OCI-LY7 (cell line): ENCODE measurements around the gene PCDHB11. TPM values are rescaled to one million over a fixed set of nuclear protein-coding genes. Genes with fewer than 3 reads are reported as not detected.
"Not testable (repeated sequence)": the region's sequence is repeated elsewhere in the genome, so short reads cannot be mapped to it uniquely, and the experiment has no call there.

Experiments used
- BruUV-seq: library from RNA; stranded (reverse); fragments of 400-500 nt; replicated peaks from 2 replicates; lab custom pipeline; 2021; lab: Mats Ljungman, UMichigan
- CTCF ChIA-PET: fragments of 300-600 bp; sonication (Branson Sonifier 250); formaldehyde crosslinking; loops from one replicate; lab custom pipeline; 2022; ENCODE audit warnings: antibody characterized with exemption; ENCODE audit not compliant: unreplicated experiment; lab: Charles Lee
- POLR2A ChIA-PET: fragments of 300-600 bp; sonication (Branson Sonifier 250); formaldehyde crosslinking; loops from one replicate; lab custom pipeline; 2022; ENCODE audit warnings: antibody characterized with exemption; lab: Charles Lee
- DNase-seq: peaks from one replicate; pipeline ENCODE4 v3.0.0-alpha.2; 2015; ENCODE audit warnings: low spot score
- H2AFZ ChIP-seq: fragments of 200-600 bp; sonication (generic), shearing (Covaris generic); 2 replicates; pipeline ENCODE4 v1.6.1; 2014; ENCODE audit warnings: mild to moderate bottlenecking, antibody characterized with exemption, low read length, moderate library complexity
- H3K27ac ChIP-seq: fragments of 200-600 bp; sonication (generic); 2 replicates; pipeline ENCODE4 v1.5.1; 2014; ENCODE audit warnings: mixed run types, low read depth, mild to moderate bottlenecking, moderate library complexity, low read length, inconsistent platforms; ENCODE audit not compliant: poor library complexity, severe bottlenecking
- H3K36me3 ChIP-seq: fragments of 200-600 bp; sonication (generic); 2 replicates; pipeline ENCODE4 v1.6.1; 2014; ENCODE audit warnings: mild to moderate bottlenecking, antibody characterized with exemption, low read length, moderate library complexity, mixed read lengths; ENCODE audit not compliant: insufficient read depth
- H3K4me1 ChIP-seq: fragments of 200-600 bp; sonication (generic); 2 replicates; pipeline ENCODE4 v1.5.1; 2014; ENCODE audit warnings: mild to moderate bottlenecking, low read length; ENCODE audit not compliant: insufficient read depth, poor library complexity, severe bottlenecking
- H3K4me2 ChIP-seq: fragments of 200-600 bp; sonication (generic); 2 replicates; pipeline ENCODE4 v1.6.1; 2014; ENCODE audit warnings: mild to moderate bottlenecking, low read length
- H3K4me3 ChIP-seq: fragments of 200-600 bp; sonication (generic); 2 replicates; pipeline ENCODE4 v1.5.1; 2014; ENCODE audit warnings: mild to moderate bottlenecking, low read depth, low read length; ENCODE audit not compliant: poor library complexity, severe bottlenecking
- H3K79me2 ChIP-seq: fragments of 200-600 bp; sonication (generic); 2 replicates; pipeline ENCODE4 v1.6.1; 2016; ENCODE audit warnings: low read depth, mild to moderate bottlenecking, low read length, moderate library complexity, mixed read lengths; ENCODE audit not compliant: insufficient read depth
- H3K9me2 ChIP-seq: fragments of 200-600 bp; sonication (generic); 2 replicates; pipeline ENCODE4 v1.6.1; 2016; ENCODE audit warnings: mild to moderate bottlenecking, low read length, mixed read lengths; ENCODE audit not compliant: insufficient read depth
- H3K9me3 ChIP-seq: fragments of 200-600 bp; sonication (generic); 2 replicates; pipeline ENCODE4 v1.6.1; 2014; ENCODE audit warnings: mild to moderate bottlenecking, mixed run types, low read length, mixed read lengths
- H4K20me1 ChIP-seq: fragments of 200-600 bp; sonication (generic); 2 replicates; pipeline ENCODE4 v1.6.1; 2014; ENCODE audit warnings: mild to moderate bottlenecking, antibody characterized with exemption, low read length, moderate library complexity, mixed read lengths; ENCODE audit not compliant: insufficient read depth
- EZH2phosphoT487 ChIP-seq: fragments of 200-600 bp; sonication (generic); IDR thresholded peaks from 2 replicates; pipeline ENCODE4 v1.6.1; 2018; ENCODE audit warnings: low read depth, borderline replicate concordance, mild to moderate bottlenecking, mixed run types, antibody characterized with exemption, low read length, moderate library complexity, mixed read lengths
- intact Hi-C: fragments of 100-400 bp; cut with micrococcal nuclease; formaldehyde crosslinking; loops from one replicate; pipeline ENCODE4 v1.10.0; 2022; ENCODE audit not compliant: unreplicated experiment
- total RNA-seq, 2 experiments: library from RNA; depleted of rRNA in 1 of 2; stranded (reverse); fragments of >200 nt in 1 of 2; shearing (Covaris generic) in 1 of 2; gene quantifications; 2 replicates each; pipeline ENCODE4 v1.2.3, GENCODE V29; 2014 to 2022
- TF ChIP-seq, protein P1 (sequence below): fragments of 200-600 bp; sonication (generic); conservative IDR thresholded peaks from 2 replicates; pipeline ENCODE4 v1.5.1; 2014; ENCODE audit warnings: mild to moderate bottlenecking, antibody characterized with exemption, low read length, moderate library complexity, mixed read lengths

PCDHB11 gene
- total RNA-seq, 2 experiments from 2014 or later, result not detected

DNA sequence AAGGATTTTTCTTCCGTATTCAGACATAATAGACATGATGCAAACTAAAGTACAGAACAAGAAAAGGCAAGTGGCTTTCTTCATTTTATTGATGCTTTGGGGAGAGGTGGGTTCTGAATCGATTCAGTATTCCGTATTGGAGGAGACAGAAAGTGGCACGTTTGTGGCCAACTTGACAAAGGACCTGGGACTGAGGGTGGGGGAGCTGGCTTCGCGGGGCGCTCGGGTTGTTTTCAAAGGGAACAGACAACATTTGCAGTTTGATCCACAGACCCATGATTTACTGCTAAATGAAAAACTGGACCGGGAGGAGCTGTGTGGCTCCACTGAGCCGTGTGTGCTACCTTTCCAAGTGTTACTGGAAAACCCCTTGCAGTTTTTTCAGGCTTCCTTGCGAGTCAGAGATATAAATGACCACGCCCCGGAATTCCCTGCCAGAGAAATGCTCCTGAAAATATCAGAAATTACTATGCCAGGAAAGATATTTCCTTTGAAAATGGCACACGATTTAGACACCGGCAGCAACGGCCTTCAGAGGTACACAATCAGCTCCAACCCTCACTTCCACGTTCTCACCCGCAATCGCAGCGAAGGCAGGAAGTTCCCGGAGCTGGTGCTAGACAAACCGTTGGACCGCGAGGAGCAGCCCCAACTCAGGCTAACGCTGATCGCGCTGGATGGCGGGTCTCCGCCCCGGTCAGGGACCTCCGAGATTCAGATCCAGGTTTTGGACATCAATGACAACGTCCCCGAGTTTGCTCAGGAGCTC is 49.0 kb upstream of the PCDHB11 start:
- CTCF ChIA-PET, result no interaction called here
- Histone ChIP-seq H4K20me1 (no peaks in the 10 kb centered on the region), H3K4me3 (no peak overlapping the region), H3K4me1 (no peaks in the 10 kb centered on the region), H3K79me2 (no peaks in the 10 kb centered on the region), H3K27ac (no peak overlapping the region), H2AFZ (no peak overlapping the region), H3K9me3 (no peaks in the 10 kb centered on the region), H3K9me2 (no peaks in the 10 kb centered on the region), H3K36me3 (no peaks in the 10 kb centered on the region), H3K4me2 (no peak overlapping the region)
- intact Hi-C loops, result no loop called here
- POLR2A ChIA-PET, result no interaction called here
- no peak for DNase-seq
- no TSS peak for BruUV-seq
- TF ChIP-seq EZH2phosphoT487, result no peak
- TF ChIP-seq, protein P1, sequence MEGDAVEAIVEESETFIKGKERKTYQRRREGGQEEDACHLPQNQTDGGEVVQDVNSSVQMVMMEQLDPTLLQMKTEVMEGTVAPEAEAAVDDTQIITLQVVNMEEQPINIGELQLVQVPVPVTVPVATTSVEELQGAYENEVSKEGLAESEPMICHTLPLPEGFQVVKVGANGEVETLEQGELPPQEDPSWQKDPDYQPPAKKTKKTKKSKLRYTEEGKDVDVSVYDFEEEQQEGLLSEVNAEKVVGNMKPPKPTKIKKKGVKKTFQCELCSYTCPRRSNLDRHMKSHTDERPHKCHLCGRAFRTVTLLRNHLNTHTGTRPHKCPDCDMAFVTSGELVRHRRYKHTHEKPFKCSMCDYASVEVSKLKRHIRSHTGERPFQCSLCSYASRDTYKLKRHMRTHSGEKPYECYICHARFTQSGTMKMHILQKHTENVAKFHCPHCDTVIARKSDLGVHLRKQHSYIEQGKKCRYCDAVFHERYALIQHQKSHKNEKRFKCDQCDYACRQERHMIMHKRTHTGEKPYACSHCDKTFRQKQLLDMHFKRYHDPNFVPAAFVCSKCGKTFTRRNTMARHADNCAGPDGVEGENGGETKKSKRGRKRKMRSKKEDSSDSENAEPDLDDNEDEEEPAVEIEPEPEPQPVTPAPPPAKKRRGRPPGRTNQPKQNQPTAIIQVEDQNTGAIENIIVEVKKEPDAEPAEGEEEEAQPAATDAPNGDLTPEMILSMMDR, result no peak

DNA sequence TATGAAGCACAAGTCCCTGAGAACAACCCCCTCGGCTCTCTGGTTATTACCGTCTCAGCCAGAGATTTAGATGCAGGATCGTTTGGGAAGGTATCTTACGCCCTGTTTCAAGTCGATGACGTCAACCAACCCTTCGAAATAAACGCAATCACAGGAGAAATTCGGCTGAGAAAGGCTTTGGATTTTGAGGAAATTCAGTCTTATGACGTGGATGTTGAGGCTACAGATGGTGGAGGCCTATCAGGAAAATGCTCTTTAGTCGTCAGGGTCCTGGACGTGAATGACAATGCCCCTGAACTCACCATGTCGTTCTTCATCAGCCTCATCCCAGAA is 48.5 kb upstream of the PCDHB11 start:
- H3K9me3 ChIP-seq, result no peaks in the 10 kb centered on the region
- intact Hi-C loops, result no loop called here
- H3K4me3 ChIP-seq, result no peak overlapping the region
- H3K36me3 ChIP-seq, result no peaks in the 10 kb centered on the region
- no peak overlapping the region for H3K4me2 ChIP-seq
- no TSS peak for BruUV-seq
- DNase-seq, result no peak
- ChIA-PET POLR2A (no interaction called here), CTCF (no interaction called here)
- TF ChIP-seq EZH2phosphoT487, result no peak
- TF ChIP-seq, protein P1, result no peak
- no peak overlapping the region for H2AFZ ChIP-seq
- no peaks in the 10 kb centered on the region for H3K4me1 ChIP-seq
- no peaks in the 10 kb centered on the region for H3K9me2 ChIP-seq
- H3K27ac ChIP-seq, result no peak overlapping the region
- no peaks in the 10 kb centered on the region for H3K79me2 ChIP-seq
- H4K20me1 ChIP-seq, result no peaks in the 10 kb centered on the region

DNA sequence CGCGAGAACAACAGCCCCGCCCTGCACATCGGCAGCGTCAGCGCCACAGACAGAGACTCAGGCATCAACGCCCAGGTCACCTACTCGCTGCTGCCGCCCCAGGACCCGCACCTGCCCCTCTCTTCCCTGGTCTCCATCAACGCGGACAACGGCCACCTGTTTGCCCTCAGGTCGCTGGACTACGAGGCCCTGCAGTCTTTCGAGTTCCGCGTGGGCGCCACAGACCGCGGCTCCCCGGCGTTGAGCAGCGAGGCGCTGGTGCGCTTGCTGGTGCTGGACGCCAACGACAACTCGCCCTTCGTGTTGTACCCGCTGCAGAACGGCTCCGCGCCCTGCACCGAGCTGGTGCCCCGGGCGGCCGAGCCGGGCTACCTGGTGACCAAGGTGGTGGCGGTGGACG is 47.8 kb upstream of the PCDHB11 start:
- POLR2A ChIA-PET, H2AFZ ChIP-seq, DNase-seq, H3K4me2 ChIP-seq, H3K4me3 ChIP-seq, intact Hi-C loops, H3K4me1 ChIP-seq, H3K9me2 ChIP-seq, H4K20me1 ChIP-seq, H3K36me3 ChIP-seq, CTCF ChIA-PET, H3K9me3 ChIP-seq, H3K79me2 ChIP-seq, H3K27ac ChIP-seq, BruUV-seq: not testable (repeated sequence)

DNA sequence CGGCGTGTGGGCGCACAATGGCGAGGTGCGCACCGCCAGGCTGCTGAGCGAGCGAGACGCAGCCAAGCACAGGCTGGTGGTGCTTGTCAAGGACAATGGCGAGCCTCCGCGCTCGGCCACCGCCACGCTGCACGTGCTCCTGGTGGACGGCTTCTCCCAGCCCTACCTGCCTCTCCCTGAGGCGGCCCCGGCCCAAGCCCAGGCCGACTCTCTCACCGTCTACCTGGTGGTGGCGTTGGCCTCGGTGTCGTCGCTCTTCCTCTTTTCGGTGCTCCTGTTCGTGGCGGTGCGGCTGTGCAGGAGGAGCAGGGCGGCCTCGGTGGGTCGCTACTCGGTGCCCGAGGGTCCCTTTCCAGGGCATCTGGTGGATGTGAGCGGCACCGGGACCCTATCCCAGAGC is 47.3 kb upstream of the PCDHB11 start:
- H3K79me2 ChIP-seq, H3K9me2 ChIP-seq, H3K9me3 ChIP-seq, CTCF ChIA-PET, H3K36me3 ChIP-seq, H4K20me1 ChIP-seq, H3K4me3 ChIP-seq, DNase-seq, H3K27ac ChIP-seq, H3K4me2 ChIP-seq, H2AFZ ChIP-seq, H3K4me1 ChIP-seq, intact Hi-C loops, BruUV-seq: not testable (repeated sequence)
- POLR2A ChIA-PET, result interaction anchor here (0.7 to 1.0 kb wide), 2 partner anchors 11 to 18 kb away, joined by 3 to 4 read pairs; no protein-coding TSS in a partner anchor
